ENCODE measurements around the gene RBM44.

Gene RBM44

GRCh38 chr2:237872178-237872887, 73.8 kb downstream of the RBM44 start:
- no peak for DNase-seq

GRCh38 chr2:237873421-237873831, 74.8 kb downstream of the RBM44 start:
- no peak for DNase-seq

GRCh38 chr2:237873897-237874551, 75.4 kb downstream of the RBM44 start:
- DNase-seq: no peak

- no peak for DNase-seq
Measured at GRCh38 chr2:237874585-237875161, 76.1 kb downstream of the RBM44 start.

GRCh38 chr2:237875256-237876060, 76.9 kb downstream of the RBM44 start:
- no peak for DNase-seq

- DNase-seq: no peak
Measured at GRCh38 chr2:237876061-237876526, 77.5 kb downstream of the RBM44 start.

- DNase-seq: no peak
Measured at GRCh38 chr2:237876532-237876931, 78.0 kb downstream of the RBM44 start.

- no peak for DNase-seq
Measured at GRCh38 chr2:237876951-237877491, 78.4 kb downstream of the RBM44 start.

- no peak for DNase-seq
Measured at GRCh38 chr2:237877576-237878307, 79.2 kb downstream of the RBM44 start.

GRCh38 chr2:237878321-237879057, 79.9 kb downstream of the RBM44 start:
- no peak for DNase-seq

GRCh38 chr2:237879058-237879430, 80.5 kb downstream of the RBM44 start:
- no peak for DNase-seq

GRCh38 chr2:237879991-237880560, 81.5 kb downstream of the RBM44 start:
- DNase-seq: no peak

- no peak for DNase-seq
Measured at GRCh38 chr2:237882510-237883481, 84.2 kb downstream of the RBM44 start.

- DNase-seq: no peak
Measured at GRCh38 chr2:237883951-237884446, 85.4 kb downstream of the RBM44 start.

GRCh38 chr2:237884681-237885080, 86.1 kb downstream of the RBM44 start:
- DNase-seq: no peak

- DNase-seq: no peak
Measured at GRCh38 chr2:237885111-237885930, 86.7 kb downstream of the RBM44 start.

GRCh38 chr2:237885931-237886684, 87.5 kb downstream of the RBM44 start:
- no peak for DNase-seq

Measured in SHP77 treated with DMSO at 0.1 percent for 48 hours (cell line).